DND-41 (cell line): Measurements from ENCODE around the gene LTA.

ENCODE experiments used
- CTCF ChIP-seq: IDR thresholded peaks from 2 replicates; pipeline ENCODE4 v1.5.1; 2012; ENCODE audit warnings: borderline replicate concordance, low read length, moderate library complexity, mild to moderate bottlenecking; ENCODE audit not compliant: poor library complexity, severe bottlenecking; ENCODE audit errors: extremely low read depth
- EZH2 ChIP-seq: IDR thresholded peaks from 3 replicates; pipeline ENCODE4 v1.6.1; 2012; ENCODE audit warnings: borderline replicate concordance, low read depth, mild to moderate bottlenecking, moderate library complexity, low read length, inconsistent platforms; ENCODE audit not compliant: severe bottlenecking

- TF ChIP-seq CTCF (no peak), EZH2 (no peak)
Observed at GRCh38 chr6:31528821-31529328, 43.2 kb upstream of the LTA start, which contains the start of gene MCCD1.
